T follicular helper cell (primary cell): ENCODE results near the gene NAALADL1.
"Not testable (repeated sequence)": the region's sequence is repeated elsewhere in the genome, so short reads cannot be mapped to it uniquely, and the experiment has no call there.

Experiments used
- DNase-seq: peaks from one replicate; pipeline ENCODE4 v3.0.0-alpha.2; 2020; ENCODE audit warnings: low read depth

NAALADL1 gene

DNA sequence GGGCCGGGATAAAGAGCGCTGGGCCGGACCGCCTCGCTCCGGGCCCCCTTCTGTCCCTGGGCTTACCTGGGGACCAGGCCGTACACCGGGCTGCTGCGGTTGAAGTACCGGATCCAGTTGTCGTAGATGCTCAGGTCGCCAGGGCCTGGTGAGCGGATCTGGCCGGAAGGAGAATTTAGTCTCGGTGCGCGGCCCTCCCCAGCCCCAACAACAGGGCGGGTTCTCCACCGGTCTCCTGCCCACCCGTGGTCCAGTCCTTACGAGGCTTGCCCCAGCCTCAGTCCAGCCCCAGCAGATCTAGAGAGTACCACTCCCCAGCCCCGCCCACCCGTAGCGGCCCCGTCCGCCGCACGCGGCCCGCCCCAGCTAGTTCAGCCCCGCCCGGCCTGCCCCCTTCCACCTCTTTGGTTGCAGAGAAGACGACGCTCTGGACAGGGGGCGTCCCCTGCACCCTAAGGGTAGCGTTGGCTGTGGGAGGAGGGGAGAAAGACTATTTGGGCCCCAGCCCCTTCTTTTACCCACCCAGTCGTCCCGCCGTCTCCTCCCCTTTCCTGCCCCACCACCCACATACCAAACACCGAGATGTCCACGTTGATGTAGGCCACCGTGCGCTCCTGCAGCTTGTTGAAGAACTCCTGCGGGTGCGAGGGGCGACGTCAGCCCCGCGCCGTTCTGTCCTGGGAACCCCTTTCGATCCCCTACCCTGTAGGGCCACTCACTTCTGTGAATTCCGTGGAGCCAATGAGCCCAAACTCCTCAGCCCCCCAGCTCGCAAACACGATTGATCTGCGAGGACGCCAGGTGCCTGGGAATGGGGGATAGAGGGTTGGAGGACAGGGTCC is 10.6 kb downstream of the NAALADL1 start:
- no peak for DNase-seq

DNA sequence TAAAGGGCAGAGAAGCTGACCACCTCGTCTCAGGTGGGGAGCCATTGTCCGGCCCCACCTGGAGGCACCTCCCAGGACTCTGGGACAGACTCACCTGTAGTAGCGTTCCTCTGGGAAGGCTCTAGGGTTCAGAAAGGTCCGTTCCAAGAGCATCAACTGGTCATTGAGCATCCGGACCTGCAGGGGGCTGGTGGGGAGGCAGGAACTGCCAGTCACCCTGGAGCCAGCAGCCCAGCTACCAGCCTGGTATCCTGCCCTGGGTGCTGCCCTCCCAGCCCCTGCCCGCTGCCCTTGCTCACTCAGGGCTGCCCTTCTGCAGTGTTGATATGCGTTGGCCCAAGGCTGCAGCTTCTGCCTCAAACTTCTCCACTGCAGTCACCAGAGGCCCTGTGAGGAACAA is 12.6 kb downstream of the NAALADL1 start:
- no peak for DNase-seq

DNA sequence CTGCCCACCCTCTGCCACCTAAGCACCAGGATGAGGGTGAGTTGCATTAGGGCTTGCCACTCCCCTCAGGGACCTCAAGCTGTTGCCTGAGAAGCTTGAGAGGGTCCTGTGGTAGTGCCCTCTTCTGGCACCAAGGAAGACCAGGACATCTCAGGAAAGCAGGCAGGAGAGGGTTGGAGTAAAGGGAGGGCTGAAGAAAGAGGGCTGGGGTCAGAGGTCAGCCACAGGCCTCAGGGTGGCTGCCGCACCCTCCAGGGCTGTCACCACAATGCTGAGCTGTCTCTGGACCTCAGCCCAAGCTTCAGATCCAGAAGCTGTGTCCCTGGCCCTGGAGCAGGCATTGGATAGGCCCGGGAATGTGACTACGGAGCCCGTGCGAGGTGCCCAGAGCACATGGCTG is 13.3 kb downstream of the NAALADL1 start:
- DNase-seq: no peak

DNA sequence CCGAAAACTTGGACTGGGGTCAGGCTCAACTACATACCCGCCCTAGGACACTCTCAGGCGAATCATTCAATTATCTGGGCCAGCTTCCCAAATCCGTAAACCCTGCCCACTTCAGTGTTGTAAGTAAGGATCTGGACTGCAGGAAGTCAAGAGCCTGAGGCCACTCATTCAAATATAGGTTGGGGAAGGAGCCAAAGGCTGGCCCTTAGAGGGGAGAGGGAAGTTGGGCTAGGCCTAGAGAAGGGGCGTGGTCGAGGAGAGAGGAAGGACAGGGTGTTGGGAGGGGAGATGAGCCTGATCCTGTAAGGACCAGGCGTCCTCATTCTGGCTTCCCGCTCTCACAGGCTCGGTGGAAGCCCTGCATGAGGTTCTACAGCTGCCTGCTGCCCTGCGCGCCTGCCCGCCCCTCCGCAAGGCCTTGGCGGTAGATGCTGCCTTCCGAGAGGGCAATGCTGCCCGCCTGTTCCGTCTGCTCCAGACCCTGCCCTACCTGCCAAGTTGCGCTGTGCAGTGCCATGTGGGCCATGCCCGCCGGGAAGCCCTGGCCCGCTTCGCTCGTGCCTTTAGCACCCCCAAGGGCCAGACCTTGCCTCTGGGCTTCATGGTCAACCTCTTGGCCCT is 14.4 kb downstream of the NAALADL1 start:
- no peak for DNase-seq

DNA sequence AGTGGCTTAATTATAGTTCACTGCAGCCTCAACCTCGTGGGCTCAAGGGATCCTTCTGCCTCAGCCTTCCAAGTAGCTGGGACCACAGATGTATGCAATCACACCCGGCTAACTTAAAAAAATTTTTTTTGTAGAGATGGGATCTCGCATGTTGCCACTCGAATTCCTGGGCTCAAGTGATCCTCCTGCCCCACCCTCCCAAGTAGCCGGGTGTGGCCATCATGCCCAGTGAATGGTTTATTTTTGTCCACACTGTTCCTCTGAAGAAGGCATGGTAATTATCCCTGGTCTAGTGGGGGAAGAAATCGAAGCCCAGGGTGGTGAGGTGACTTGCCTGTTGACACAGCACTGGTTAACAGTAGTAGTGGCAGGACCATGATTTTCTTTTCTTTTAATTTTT is 15.5 kb downstream of the NAALADL1 start:
- DNase-seq: no peak

GRCh38 chr11:65040847-65041622 is 17.3 kb downstream of the NAALADL1 start, which contains the start of gene SAC3D1:
SAC3D1 (plus strand) TSS chr11:65041210; CDS start chr11:65041293, 83 bp downstream.
- peak; percentile 71 for DNase-seq

DNA sequence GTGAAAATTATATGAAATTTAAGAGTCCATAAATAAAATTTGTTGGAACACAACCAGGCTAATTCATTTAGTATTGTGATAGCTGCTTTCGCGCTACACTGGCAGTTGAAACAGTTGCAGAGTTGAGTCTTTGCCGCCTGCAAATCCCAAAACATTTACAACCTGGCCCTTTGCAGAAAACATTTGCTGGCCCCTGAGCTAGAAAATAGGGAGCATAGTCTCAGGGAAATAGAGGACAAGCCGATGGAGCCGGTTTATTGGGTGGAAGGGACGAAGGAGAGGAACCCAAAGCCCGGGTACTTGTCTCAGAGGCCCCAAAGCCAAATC is 17.9 kb downstream of the NAALADL1 start:
- no peak for DNase-seq

DNA sequence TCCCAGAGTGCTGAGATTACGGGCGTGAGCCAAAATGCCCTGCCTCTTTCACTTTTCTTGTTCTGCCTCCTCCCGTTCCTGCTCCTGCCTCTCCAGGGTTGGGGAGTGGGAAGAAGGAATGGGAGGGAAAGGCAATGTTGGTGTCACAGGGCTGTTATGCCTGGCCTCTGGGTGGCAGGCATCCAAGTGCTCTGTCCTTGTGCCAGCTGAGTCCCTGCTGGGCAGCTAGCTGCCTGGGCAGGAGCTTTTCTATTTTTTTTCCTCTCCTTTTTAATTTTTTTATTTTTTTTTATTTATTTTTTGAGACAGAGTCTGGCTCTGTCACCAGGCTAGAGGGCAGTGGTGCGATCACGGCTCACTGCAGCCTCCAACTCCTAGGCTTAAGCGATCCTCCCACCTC is 21.4 kb downstream of the NAALADL1 start:
- no peak for DNase-seq

- no peak for DNase-seq
Measured at GRCh38 chr11:65035579-65035978, 22.8 kb downstream of the NAALADL1 start.

- DNase-seq: no peak
Measured at GRCh38 chr11:65034423-65034822, 23.9 kb downstream of the NAALADL1 start.

DNA sequence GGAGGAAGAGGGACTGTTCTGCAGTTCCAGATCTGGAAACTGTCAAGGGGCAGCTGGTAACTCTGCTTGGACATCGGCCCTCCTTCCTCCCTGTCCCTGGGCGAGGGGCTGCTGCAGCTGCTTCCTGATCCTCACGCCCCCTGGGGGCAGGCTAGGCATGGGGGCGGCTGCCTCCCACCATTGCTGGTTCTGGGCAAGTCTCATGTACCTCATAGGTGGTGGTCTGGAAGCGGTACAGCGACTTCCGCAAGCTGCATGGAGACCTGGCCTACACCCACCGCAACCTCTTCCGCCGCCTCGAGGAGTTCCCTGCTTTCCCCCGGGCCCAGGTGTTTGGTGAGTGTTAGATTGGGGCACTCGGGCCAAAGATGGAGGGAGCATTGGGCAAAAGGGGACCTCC is 26.1 kb downstream of the NAALADL1 start:
- DNase-seq: no peak

- DNase-seq: peak; percentile 86
Measured at GRCh38 chr11:65027213-65028067, 30.9 kb downstream of the NAALADL1 start, which contains the start of gene SNX15. SNX15 (plus strand) TSS chr11:65027439; CDS start chr11:65027538, 99 bp downstream.

GRCh38 chr11:65026810-65027209 is 31.5 kb downstream of the NAALADL1 start:
- no peak for DNase-seq

DNA sequence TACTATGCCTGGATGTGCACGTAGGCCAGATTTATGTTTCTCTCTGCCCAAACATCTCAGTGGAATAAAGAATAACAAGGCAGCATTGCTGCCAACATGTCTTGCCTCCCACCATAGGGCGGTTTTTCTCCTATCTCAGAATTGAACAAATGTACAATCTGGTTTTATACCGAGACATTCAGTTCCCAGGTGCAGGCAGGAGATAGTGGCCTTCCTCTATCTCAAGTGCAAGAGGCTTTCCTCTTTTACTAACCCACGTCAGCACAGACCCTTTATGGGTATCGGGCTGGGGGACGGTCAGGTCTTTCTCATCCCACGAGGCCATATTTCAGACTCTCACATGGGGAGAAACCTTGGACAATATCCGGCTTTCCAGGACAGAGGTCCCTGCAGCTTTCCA is 34.9 kb downstream of the NAALADL1 start:
- not testable (repeated sequence) for DNase-seq

GRCh38 chr11:65021509-65021908 is 36.8 kb downstream of the NAALADL1 start:
- no peak for DNase-seq

DNA sequence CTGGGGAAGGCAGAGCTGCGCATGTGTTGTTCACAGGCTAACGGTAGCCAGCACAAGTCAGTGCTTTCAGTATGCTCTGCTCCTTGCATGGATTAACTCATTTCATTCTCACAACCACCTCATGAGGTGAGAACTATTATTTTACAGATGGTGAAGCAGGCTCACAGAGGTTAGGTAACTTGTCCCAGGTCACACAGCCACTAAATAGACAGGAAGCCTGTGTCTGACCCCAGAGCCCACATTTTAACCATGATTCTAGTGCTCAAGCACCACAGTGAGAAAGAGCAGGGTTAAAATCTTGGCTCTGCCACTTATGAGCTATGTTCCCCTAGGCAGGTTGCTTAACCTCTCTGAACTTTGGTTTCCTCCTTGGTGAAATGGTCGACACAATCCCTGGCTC is 37.4 kb downstream of the NAALADL1 start:
- DNase-seq: no peak

GRCh38 chr11:65019824-65020223 is 38.5 kb downstream of the NAALADL1 start:
- no peak for DNase-seq

- DNase-seq: no peak
Measured at GRCh38 chr11:65017937-65018336, 40.4 kb downstream of the NAALADL1 start.

GRCh38 chr11:65016705-65017104 is 41.6 kb downstream of the NAALADL1 start:
- DNase-seq: no peak

DNA sequence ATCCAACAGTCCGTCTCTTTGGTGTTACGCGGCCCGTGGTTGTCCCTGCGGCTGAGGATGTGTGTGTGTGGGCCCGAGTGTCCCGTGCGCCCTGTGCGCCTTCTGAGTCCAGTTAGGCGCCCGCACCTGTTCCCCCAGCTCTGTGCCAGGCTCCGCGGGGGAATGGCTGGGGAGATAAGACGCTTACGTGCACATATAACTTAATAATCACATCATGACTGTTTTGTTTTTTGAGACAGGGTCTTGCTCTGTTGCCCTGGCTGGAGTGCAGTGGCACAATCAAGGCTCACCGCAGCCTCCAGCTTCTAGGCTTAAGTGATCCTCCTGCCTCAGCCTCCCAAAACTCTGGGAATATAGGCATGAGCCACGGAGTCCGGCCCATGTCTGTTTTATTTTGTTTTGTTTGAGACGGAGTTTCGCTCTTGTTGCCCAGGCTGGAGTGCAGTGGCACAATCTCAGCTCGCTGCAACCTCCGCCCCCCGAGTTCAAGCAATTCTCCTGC is 43.6 kb downstream of the NAALADL1 start:
- no peak for DNase-seq

- peak; percentile 73 for DNase-seq
Measured at GRCh38 chr11:65013888-65014725, 44.2 kb downstream of the NAALADL1 start, which contains the start of gene ARL2. ARL2 (plus strand) TSS chr11:65014160; CDS start chr11:65014208, 48 bp downstream.
